HCT116 (cell line): ENCODE data around the gene DCAF15. TPM values are rescaled to one million over a fixed set of nuclear protein-coding genes. Genes with fewer than 3 reads are reported as not detected.

Experiments used
- ATAC-seq: fragments of 200-7000 bp; cut with Tn5 transposase; 2 replicates; pipeline ENCODE4 v1.9.1; 2020; ENCODE audit warnings: mild to moderate bottlenecking, moderate library complexity
- BruUV-seq: library from RNA; stranded (reverse); fragments of 400-500 nt; replicated peaks from 2 replicates; lab custom pipeline; 2021; lab: Mats Ljungman, UMichigan
- CTCF ChIA-PET: fragments of 300-600 bp; sonication (Branson Sonifier 250); formaldehyde crosslinking; loops from one replicate; lab custom pipeline; 2021; ENCODE audit warnings: antibody characterized with exemption; lab: Charles Lee
- POLR2A ChIA-PET: fragments of 300-600, 350-600 bp; sonication (Branson Sonifier 250); formaldehyde crosslinking; loops from one replicate; lab custom pipeline; 2021; ENCODE audit warnings: antibody characterized with exemption; lab: Charles Lee
- RAD21 ChIA-PET, 2 experiments: fragments of 300-600 bp; sonication (Branson Sonifier 250); formaldehyde crosslinking; loops; one replicate each; lab custom pipeline; 2023; ENCODE audit warnings: low total read pairs in 2 of 2; ENCODE audit not compliant: uncharacterized antibody in 2 of 2, unreplicated experiment in 2 of 2, low non-redundant PET in 1 of 2; lab: Charles Lee
- DNase-seq: peaks from one replicate; pipeline ENCODE4 v3.0.0-alpha.2; 2010; ENCODE audit warnings: low read depth, low spot score
- H2AFZ ChIP-seq: fragments of 200-600 bp; shearing (Covaris generic), sonication (generic); 2 replicates; pipeline ENCODE4 v1.6.1; 2017; ENCODE audit warnings: low read depth, mixed run types, mixed read lengths, antibody characterized with exemption, low read length; ENCODE audit not compliant: poor library complexity, severe bottlenecking
- H3K27ac ChIP-seq: 2 replicates; pipeline ENCODE4 v1.5.1; 2012; ENCODE audit warnings: low read depth, low read length
- H3K27me3 ChIP-seq: fragments of 200-600 bp; sonication (generic); 2 replicates; pipeline ENCODE4 v1.6.1; 2016; ENCODE audit warnings: mixed run types, low read length, mixed read lengths; ENCODE audit not compliant: insufficient read depth
- H3K36me3 ChIP-seq, 2 experiments: fragments of 200-500 bp in 1 of 2; fragments of 200-600 bp in 1 of 2; sonication (Bioruptor generic) in 1 of 2; sonication (generic) in 1 of 2; 2 replicates each; pipeline versions ENCODE4 v1.5.1 to v1.6.1; 2014 to 2016; ENCODE audit warnings: low read length in 2 of 2, inconsistent platforms in 1 of 2, mixed read lengths in 1 of 2, mixed run types in 1 of 2; ENCODE audit not compliant: insufficient read depth in 2 of 2, control insufficient read depth in 1 of 2
- H3K4me1 ChIP-seq, 2 experiments: fragments of 200-600 bp in 1 of 2; sonication (generic) in 1 of 2; 2 replicates each; pipeline versions ENCODE4 v1.5.1 to v1.6.1; 2012 to 2017; ENCODE audit warnings: low read length in 2 of 2, inconsistent platforms in 1 of 2, mild to moderate bottlenecking in 1 of 2, mixed read lengths in 1 of 2, mixed run types in 1 of 2, moderate library complexity in 1 of 2; ENCODE audit not compliant: insufficient read depth in 2 of 2, control insufficient read depth in 1 of 2
- H3K4me2 ChIP-seq: fragments of 200-600 bp; sonication (generic); 2 replicates; pipeline ENCODE4 v1.6.1; 2017; ENCODE audit warnings: mixed run types, low read length, mixed read lengths
- H3K4me3 ChIP-seq, 2 experiments: fragments of 200-600 bp in 1 of 2; sonication (generic) in 1 of 2; replicated peaks in 1 of 2; 2 replicates each; pipeline ENCODE4 v1.5.1; 2011 to 2016; ENCODE audit warnings: low read length in 2 of 2, control low read depth in 1 of 2, low read depth in 1 of 2, mild to moderate bottlenecking in 1 of 2, mixed read lengths in 1 of 2, mixed run types in 1 of 2
- H3K79me2 ChIP-seq: fragments of 200-600 bp; sonication (generic); 2 replicates; pipeline ENCODE4 v1.6.1; 2017; ENCODE audit warnings: mild to moderate bottlenecking, mixed run types, low read length, moderate library complexity, mixed read lengths; ENCODE audit not compliant: insufficient read depth
- H3K9ac ChIP-seq: fragments of 200-600 bp; sonication (generic); 2 replicates; pipeline ENCODE4 v1.6.1; 2016; ENCODE audit warnings: low read length, mixed read lengths
- H3K9me2 ChIP-seq: fragments of 200-600 bp; sonication (generic), shearing (Covaris generic); 2 replicates; pipeline ENCODE4 v1.6.1; 2017; ENCODE audit warnings: mixed run types, mild to moderate bottlenecking, moderate library complexity; ENCODE audit not compliant: insufficient read depth
- H3K9me3 ChIP-seq, 2 experiments: fragments of 200-500 bp in 1 of 2; fragments of 200-600 bp in 1 of 2; sonication (Bioruptor generic) in 1 of 2; sonication (generic) in 1 of 2; 2 replicates each; pipeline ENCODE4 v1.6.1; 2014 to 2017; ENCODE audit warnings: low read length in 2 of 2, mixed read lengths in 2 of 2, inconsistent platforms in 1 of 2, low read depth in 1 of 2, mild to moderate bottlenecking in 1 of 2, mixed run types in 1 of 2, moderate library complexity in 1 of 2; ENCODE audit not compliant: control insufficient read depth in 1 of 2, insufficient read depth in 1 of 2
- H4K20me1 ChIP-seq: fragments of 200-600 bp; sonication (generic), shearing (Covaris generic); 2 replicates; pipeline ENCODE4 v1.6.1; 2017; ENCODE audit warnings: mixed run types, mild to moderate bottlenecking, moderate library complexity; ENCODE audit not compliant: insufficient read depth
- ATF3 ChIP-seq: IDR thresholded peaks from 2 replicates; pipeline ENCODE4 v1.6.1; 2012
- CTCF ChIP-seq, 3 experiments: fragments of 200-600 bp in 1 of 3; sonication (generic) in 1 of 3; IDR thresholded peaks in 2 of 3; conservative IDR thresholded peaks in 1 of 3; 2 replicates each; pipeline ENCODE4 v1.5.1; 2012 to 2017; ENCODE audit warnings: low read depth in 2 of 3, low read length in 2 of 3, antibody characterized with exemption in 1 of 3, borderline replicate concordance in 1 of 3, control low read depth in 1 of 3, mild to moderate bottlenecking in 1 of 3, mixed read lengths in 1 of 3, mixed run types in 1 of 3, moderate library complexity in 1 of 3; ENCODE audit not compliant: insufficient read depth in 1 of 3
- ELF1 ChIP-seq: IDR thresholded peaks from 2 replicates; pipeline ENCODE4 v1.6.1; 2012; ENCODE audit warnings: low read depth, borderline replicate concordance
- EZH2 ChIP-seq: fragments of 200-600 bp; sonication (generic); IDR thresholded peaks from 2 replicates; pipeline ENCODE4 v1.6.1; 2017; ENCODE audit warnings: antibody characterized with exemption, mixed run types
- EZH2phosphoT487 ChIP-seq: fragments of 200-600 bp; IDR thresholded peaks from 2 replicates; pipeline ENCODE4 v1.6.1; 2018; ENCODE audit warnings: antibody characterized with exemption, borderline replicate concordance
- POLR2A ChIP-seq: IDR thresholded peaks from 2 replicates; pipeline ENCODE4 v1.7.0; 2011; ENCODE audit warnings: borderline replicate concordance; ENCODE audit not compliant: insufficient read depth, insufficient read length; ENCODE audit errors: extremely low read depth
- POLR2AphosphoS5 ChIP-seq: IDR thresholded peaks from 2 replicates; pipeline ENCODE4 v1.6.1; 2011; ENCODE audit warnings: mild to moderate bottlenecking, low read depth, low read length, moderate library complexity
- SRF ChIP-seq: IDR thresholded peaks from 2 replicates; pipeline ENCODE4 v1.6.1; 2012; ENCODE audit warnings: low read depth
- YY1 ChIP-seq: IDR thresholded peaks from 2 replicates; pipeline ENCODE4 v1.6.1; 2011; ENCODE audit warnings: low read length, low read depth, moderate library complexity, mild to moderate bottlenecking; ENCODE audit not compliant: insufficient replicate concordance; ENCODE audit errors: extremely low read depth
- intact Hi-C: fragments of 100-400 bp; cut with micrococcal nuclease; formaldehyde crosslinking; loops from 2 replicates; pipeline ENCODE4 v1.10.0; 2022
- total RNA-seq: library from RNA; stranded (reverse); gene quantifications from one replicate; pipeline ENCODE4 v1.2.1, GENCODE V29; 2021; ENCODE audit not compliant: unreplicated experiment
- TF ChIP-seq, protein P1 (sequence below): IDR thresholded peaks from 2 replicates; pipeline ENCODE4 v1.6.1; 2012
- TF ChIP-seq, protein P2 (sequence below): IDR thresholded peaks from 2 replicates; pipeline ENCODE4 v1.6.1; 2012; ENCODE audit warnings: low read depth

DCAF15 gene
- total RNA-seq, 1 experiment from 2014 or later: 46.2 TPM

DNA sequence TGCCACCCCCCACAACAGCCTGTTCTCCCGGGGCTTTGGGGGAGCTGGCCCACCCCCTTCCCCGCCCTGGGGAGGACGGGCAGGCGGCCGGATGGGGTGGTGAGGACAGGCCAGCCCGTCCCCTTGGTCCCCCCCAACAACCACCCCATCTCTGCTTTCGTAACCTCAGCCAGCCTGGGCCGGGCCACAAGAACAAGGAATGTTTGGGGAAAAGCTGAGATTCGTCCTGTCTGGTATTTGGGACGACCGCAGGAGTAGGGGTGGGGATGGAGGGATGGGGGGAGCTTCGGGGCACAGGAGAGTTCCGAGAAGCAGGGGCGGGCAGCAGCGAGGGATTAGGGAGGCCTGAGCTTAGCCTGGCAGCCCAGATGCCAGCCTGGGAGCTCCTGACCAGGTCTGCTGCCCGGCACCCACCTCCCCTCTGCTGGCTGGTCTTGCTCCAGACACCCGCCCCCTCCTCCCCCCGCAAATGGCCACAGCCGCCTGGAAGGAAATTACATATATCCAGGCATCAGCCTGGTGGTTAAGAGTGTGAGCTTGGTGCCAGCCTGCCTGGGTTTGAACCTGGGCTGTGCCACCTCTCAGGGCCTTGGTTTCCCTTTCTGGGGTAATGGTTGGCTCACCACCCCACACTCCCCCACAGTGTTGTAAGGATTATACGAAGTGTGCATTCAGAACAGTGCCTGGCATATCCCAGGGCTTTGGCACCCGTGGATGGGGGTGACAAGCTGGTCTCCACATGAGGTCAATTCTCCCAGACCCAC lies 13.8 kb upstream of the DCAF15 start, which contains the start of gene PODNL1:
PODNL1 (minus strand) TSS at position 117 of the 764 bp plus-strand sequence. CDS start 236 bp downstream, outside the sequence.
- Histone ChIP-seq H3K4me1 (no peaks in the 10 kb centered on the region), H3K27ac (no peak within 1 kb of the TSS), H3K36me3 (no peaks in the 10 kb centered on the region), H3K9me3 (no peaks in the 10 kb centered on the region), H3K9me2 (no peaks in the 10 kb centered on the region), H3K79me2 (no peaks in the 10 kb centered on the region), H3K4me2 (no peak within 1 kb of the TSS), H4K20me1 (no peaks in the 10 kb centered on the region), H3K9ac (no peak within 1 kb of the TSS), H3K4me3 (no peak within 1 kb of the TSS), H3K27me3 (no peaks in the 10 kb centered on the region), H2AFZ (no peak within 1 kb of the TSS)
- intact Hi-C loops: no loop called here
- TF ChIP-seq, protein P1, sequence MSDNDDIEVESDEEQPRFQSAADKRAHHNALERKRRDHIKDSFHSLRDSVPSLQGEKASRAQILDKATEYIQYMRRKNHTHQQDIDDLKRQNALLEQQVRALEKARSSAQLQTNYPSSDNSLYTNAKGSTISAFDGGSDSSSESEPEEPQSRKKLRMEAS: no peak
- TF ChIP-seq EZH2phosphoT487 (no peak), ELF1 (no peak), YY1 (no peak), EZH2 (no peak), CTCF (IDR thresholded peaks at IDR 0.05 in 2 of 3, conservative IDR thresholded peaks at IDR 0.05 in 1 of 3; ENCODE audit: borderline replicate concordance in 1 of 3, insufficient read depth in 1 of 3, low read depth in 2 of 3, low read length in 2 of 3) (no peak), SRF (no peak), POLR2A (no peak), ATF3 (no peak), POLR2AphosphoS5 (no peak)
- TF ChIP-seq, protein P2, sequence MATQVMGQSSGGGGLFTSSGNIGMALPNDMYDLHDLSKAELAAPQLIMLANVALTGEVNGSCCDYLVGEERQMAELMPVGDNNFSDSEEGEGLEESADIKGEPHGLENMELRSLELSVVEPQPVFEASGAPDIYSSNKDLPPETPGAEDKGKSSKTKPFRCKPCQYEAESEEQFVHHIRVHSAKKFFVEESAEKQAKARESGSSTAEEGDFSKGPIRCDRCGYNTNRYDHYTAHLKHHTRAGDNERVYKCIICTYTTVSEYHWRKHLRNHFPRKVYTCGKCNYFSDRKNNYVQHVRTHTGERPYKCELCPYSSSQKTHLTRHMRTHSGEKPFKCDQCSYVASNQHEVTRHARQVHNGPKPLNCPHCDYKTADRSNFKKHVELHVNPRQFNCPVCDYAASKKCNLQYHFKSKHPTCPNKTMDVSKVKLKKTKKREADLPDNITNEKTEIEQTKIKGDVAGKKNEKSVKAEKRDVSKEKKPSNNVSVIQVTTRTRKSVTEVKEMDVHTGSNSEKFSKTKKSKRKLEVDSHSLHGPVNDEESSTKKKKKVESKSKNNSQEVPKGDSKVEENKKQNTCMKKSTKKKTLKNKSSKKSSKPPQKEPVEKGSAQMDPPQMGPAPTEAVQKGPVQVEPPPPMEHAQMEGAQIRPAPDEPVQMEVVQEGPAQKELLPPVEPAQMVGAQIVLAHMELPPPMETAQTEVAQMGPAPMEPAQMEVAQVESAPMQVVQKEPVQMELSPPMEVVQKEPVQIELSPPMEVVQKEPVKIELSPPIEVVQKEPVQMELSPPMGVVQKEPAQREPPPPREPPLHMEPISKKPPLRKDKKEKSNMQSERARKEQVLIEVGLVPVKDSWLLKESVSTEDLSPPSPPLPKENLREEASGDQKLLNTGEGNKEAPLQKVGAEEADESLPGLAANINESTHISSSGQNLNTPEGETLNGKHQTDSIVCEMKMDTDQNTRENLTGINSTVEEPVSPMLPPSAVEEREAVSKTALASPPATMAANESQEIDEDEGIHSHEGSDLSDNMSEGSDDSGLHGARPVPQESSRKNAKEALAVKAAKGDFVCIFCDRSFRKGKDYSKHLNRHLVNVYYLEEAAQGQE: no peak
- ATAC-seq (no peak), DNase-seq (no peak)
- POLR2A ChIA-PET: no interaction called here
- no TSS peak for BruUV-seq
- RAD21 ChIA-PET: no interaction called here
- CTCF ChIA-PET: no interaction called here
